Measurements from ENCODE around the gene HSPA4L.

The HSPA4L gene

DNA sequence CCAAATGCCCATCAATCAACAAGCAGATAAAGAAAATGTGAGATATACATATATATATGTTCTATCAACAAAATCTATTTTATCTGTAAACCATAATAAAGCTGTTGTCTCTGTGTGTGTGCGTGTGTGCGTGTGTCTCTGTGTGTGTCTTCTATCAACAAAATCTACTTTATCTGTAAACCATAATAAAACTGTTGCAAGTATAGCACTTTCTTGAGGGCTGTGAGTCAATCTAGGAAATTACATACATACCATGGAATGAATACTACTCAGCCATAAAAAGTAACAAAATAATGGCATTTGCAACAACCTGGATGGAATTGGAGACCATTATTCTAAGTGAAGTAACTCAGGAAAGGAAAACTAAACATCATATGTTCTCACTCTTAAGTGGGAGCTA is 86.1 kb downstream of the HSPA4L start:
- DNase-seq (ENCODE audit: low read depth, low spot score) = no peak

DNA sequence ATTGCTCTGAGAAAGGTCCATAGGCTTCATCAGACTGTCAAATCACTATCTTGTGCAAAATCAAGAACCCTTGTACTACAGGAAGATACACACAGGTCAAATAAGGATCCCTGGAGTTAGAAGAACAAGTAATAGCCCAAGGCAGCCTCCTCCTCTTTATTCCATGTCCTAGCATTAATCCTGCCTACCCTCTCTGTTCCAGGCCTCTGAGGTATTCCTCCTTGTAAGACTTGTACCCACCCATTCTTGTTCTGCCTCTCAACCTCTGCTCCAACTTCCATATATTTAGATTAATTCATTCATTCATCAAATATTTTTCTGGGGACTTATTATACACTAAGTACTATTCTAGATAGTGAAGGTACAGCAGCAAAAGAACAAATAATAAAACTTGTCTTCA is 88.2 kb downstream of the HSPA4L start:
- DNase-seq (ENCODE audit: low read depth, low spot score) = no peak

DNA sequence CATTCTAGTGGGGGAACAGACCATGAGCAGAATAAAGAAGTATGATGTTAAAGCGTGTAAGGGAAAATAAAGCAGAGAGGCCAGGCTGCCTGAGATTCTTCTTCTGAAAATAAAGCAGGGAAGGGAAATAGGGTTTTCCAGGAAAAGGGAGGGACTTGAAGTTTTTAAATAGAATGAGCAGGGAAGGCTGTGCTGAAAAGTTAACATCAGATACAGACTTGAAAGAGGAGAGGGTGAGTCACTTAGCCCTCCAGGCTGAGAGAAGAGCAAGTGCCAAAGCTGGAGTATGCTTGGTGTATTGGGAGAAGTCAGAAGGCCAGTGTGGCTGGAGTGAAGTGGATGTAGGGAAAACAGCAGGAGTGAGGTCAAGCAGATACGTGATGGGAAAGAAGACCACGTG is 88.6 kb downstream of the HSPA4L start:
- peak; percentile 80 for DNase-seq (ENCODE audit: low read depth, low spot score)

DNA sequence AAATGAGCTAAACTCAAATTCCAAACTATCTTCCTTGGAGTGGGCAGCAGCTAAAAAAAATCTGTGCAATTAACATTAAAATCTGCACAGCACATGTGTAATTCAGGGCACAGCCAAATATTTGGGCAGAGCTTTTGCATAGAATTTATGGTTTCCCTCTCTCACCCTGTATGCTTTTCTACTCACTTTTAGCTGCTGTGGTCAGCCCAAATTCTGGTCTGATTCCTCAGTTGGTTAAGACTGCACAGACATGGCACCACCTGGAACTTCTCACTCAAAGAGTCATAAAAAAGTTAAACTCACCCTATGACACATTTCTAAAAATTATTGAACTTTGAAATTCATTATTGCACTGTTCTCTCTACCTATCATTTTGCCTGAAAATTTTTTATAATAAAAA is 93.7 kb downstream of the HSPA4L start:
- DNase-seq (ENCODE audit: low read depth, low spot score) = no peak

DNA sequence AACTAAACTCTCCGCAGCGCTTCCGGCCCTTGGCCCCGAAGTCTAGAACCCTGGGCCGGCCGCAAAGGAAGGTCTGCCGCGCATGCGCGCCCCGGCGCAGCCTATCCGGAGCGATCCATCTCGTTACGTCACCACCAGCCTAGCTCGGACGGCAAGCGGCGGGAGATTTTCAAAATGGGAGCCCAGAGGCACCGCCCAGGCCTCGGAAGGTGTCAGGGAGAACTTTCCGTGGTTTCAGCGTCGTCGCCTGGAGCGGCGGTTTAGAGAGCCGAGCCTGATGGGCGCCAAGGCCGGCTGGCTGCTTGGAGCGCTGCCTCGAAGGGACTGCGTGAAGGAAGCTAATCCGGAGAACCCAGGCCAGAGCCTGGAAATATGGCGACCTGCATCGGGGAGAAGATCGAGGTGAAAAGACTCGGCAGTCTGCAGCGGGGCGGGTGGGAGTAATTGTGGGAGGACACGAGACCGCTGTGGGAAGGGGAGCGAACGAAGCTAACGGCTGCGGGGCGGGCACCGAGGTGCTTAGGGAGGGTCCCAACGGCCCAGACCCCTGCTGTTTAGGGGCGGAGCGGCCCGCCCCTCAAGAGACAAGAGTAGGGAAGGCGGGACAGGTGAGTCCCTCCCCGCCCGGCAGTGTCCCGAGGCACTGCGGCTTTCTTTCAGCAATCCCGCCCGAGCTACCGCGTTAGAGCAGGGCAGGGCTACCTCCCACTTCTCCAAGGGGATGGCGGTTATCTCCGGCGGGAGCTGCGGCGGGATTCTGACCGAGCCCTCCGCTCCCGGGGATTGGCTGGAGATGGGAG is 98.8 kb downstream of the HSPA4L start, which contains the start of gene PLK4:
PLK4 (plus strand) TSS at position 131 of the 800 bp plus-strand sequence; CDS start at position 373, 242 bp downstream.
- peak; percentile 98 for DNase-seq (ENCODE audit: low read depth, low spot score)

DNA sequence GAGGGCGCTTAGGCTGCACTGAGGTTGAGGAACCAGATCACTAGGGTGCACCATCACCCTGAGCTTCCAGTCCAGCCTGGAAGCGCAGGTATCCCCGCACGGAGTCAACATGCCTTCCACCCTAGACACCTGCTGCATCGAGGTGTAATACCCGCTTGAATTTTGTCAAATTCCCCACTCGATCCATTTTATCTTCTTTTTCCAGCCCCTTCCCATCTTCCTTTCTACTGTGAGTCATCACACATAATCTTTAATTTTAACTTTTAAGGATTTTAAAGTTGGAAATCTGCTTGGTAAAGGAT is 99.4 kb downstream of the HSPA4L start:
- no peak for DNase-seq (ENCODE audit: low read depth, low spot score)

DNA sequence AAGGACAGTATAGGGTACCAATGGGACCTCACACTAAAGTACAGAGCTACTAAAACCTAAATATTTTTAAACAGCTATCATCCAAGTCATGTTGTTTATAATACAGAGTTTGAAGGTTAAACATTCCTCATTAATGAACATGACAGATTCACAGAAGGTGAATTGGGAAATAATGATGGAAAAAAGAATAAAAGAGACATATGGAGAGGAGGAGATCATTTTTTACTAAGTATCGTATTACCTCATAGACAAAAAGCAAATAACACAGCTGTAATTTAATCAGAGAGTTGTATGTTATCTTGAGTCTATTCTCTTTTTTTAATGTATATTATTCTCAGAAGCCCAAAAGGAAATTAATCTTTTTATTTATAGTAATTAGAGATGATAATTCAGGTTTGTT is 106.4 kb downstream of the HSPA4L start:
- DNase-seq (ENCODE audit: low read depth, low spot score) = no peak

DNA sequence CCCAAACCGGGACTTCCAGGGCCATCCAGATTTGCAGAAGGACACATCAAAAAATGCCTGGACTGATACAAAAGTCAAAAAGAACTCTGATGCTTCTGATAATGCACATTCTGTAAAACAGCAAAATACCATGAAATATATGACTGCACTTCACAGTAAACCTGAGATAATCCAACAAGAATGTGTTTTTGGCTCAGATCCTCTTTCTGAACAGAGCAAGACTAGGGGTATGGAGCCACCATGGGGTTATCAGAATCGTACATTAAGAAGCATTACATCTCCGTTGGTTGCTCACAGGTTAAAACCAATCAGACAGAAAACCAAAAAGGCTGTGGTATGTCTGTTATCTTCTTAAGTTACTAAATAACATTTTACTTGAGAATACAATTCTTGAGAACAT is 107.8 kb downstream of the HSPA4L start:
- DNase-seq (ENCODE audit: low read depth, low spot score) = peak; percentile 13
